Activated CD4-positive, CD25-positive, alpha-beta regulatory T cell treated with anti-CD3 and anti-CD28 coated beads, Interleukin-2, amount 50 U/mL, for 24 hours (primary cell): Measurements from ENCODE around the gene TNRC6A.
"Not testable (repeated sequence)": the region's sequence is repeated elsewhere in the genome, so short reads cannot be mapped to it uniquely, and the experiment has no call there.

Experiments
- ATAC-seq, 2 donors: fragments of 150-1000 bp; cut with Tn5 transposase; one replicate each; pipeline ENCODE4 v1.10.0; 2021; ENCODE audit warnings: mild to moderate bottlenecking in 1 of 2, moderate library complexity in 1 of 2

Gene TNRC6A

GRCh38 chr16:24729243-24729950 is at the start of gene TNRC6A:
TNRC6A (plus strand) TSS chr16:24729651; CDS start chr16:24729842, 191 bp downstream.
- peak; percentile 84 for ATAC-seq

- ATAC-seq: no peak
These were observed 47.7 kb upstream of the TNRC6A start for GRCh38 chr16:24681793-24682192.

GRCh38 chr16:24683250-24683649 is 46.2 kb upstream of the TNRC6A start:
- no peak for ATAC-seq

- no peak for ATAC-seq
These were observed 45.5 kb upstream of the TNRC6A start for GRCh38 chr16:24683847-24684493.

- no peak for ATAC-seq
These were observed 43.7 kb upstream of the TNRC6A start for GRCh38 chr16:24685539-24686432.

GRCh38 chr16:24686678-24687077 is 42.8 kb upstream of the TNRC6A start:
- no peak for ATAC-seq

GRCh38 chr16:24688359-24688758 is 41.1 kb upstream of the TNRC6A start:
- no peak for ATAC-seq

GRCh38 chr16:24689128-24689527 is 40.3 kb upstream of the TNRC6A start:
- ATAC-seq: no peak

GRCh38 chr16:24692854-24693253 is 36.6 kb upstream of the TNRC6A start:
- no peak for ATAC-seq

GRCh38 chr16:24694931-24695330 is 34.5 kb upstream of the TNRC6A start:
- no peak for ATAC-seq

GRCh38 chr16:24696699-24697098 is 32.8 kb upstream of the TNRC6A start:
- no peak for ATAC-seq

GRCh38 chr16:24698308-24698707 is 31.1 kb upstream of the TNRC6A start:
- no peak for ATAC-seq

GRCh38 chr16:24699151-24699723 is 30.2 kb upstream of the TNRC6A start:
- no peak for ATAC-seq

- no peak for ATAC-seq
These were observed 28.7 kb upstream of the TNRC6A start for GRCh38 chr16:24700549-24701392.

- ATAC-seq: no peak
These were observed 27.9 kb upstream of the TNRC6A start for GRCh38 chr16:24701521-24701951.

GRCh38 chr16:24707760-24708159 is 21.7 kb upstream of the TNRC6A start:
- not testable (repeated sequence) for ATAC-seq

- ATAC-seq: no peak
These were observed 16.1 kb upstream of the TNRC6A start for GRCh38 chr16:24713379-24713778.

GRCh38 chr16:24717411-24717810 is 12.0 kb upstream of the TNRC6A start:
- no peak for ATAC-seq

- ATAC-seq: no peak
These were observed 10.4 kb upstream of the TNRC6A start for GRCh38 chr16:24718967-24719521.

- ATAC-seq: peak; percentile 91
These were observed 7.6 kb upstream of the TNRC6A start for GRCh38 chr16:24721830-24722238.

GRCh38 chr16:24723663-24724062 is 5.8 kb upstream of the TNRC6A start:
- peak; percentile 78 for ATAC-seq

GRCh38 chr16:24728011-24728410 is 1.4 kb upstream of the TNRC6A start:
- ATAC-seq: no peak
